Measurements from ENCODE around the gene BEND3. TPM values are rescaled to one million over a fixed set of nuclear protein-coding genes. Genes with fewer than 3 reads are reported as not detected.

BEND3 gene
- total RNA-seq, 5 donors from 2014 or later (not counting 1 experiment from before 2014, with no cell fraction given): 1.1 to 2.0 (median 1.5) TPM

GRCh38 chr6:107132330-107132954 lies 17.1 kb upstream of the BEND3 start:
- no CpG with 5 or more reads among the region's 8 CpGs for WGBS (ENCODE audit: insufficient coverage)
- POLR2A ChIA-PET: no interaction called here

DNA sequence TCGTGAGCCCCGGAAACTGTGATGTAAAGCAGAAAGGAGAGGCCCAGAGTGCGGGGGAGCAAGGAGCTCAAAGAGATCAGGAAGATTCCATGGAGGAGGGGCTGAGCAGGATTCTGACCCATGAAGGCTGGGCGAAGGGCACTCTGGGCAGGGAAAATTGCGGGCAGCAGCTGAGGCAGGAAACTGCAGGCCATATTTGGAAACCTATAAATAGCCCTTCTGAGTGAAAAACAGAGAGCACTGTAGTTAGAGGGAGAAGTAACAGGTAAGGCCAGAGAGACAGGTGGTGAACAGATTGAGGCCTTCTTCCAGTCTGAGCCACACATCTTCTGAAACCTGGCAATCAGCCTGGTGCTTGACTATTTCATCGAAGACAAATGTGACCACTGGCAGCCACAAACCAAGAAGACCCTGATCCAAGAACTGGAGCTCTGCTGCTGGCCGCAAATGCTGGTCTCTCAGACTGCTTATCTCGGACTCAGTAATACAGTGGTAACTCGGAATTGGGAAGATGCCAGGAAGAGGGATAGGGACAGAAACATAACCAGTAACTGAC lies 14.1 kb upstream of the BEND3 start:
- no peak for DNase-seq
- no peaks in the 10 kb centered on the region for H3K27me3 Mint-ChIP-seq
- ChIA-PET POLR2A (no interaction called here), CTCF (interaction anchor here in 1 of 2 donors (0.7 to 1.1 kb wide), 2 partner anchors 476 to 576 kb away, joined by 3 read pairs; no protein-coding TSS in a partner anchor)
- Histone ChIP-seq H3K9me3 (no peaks in the 10 kb centered on the region), H3K4me3 (ENCODE audit: control insufficient read depth in 1 of 2, extremely low read depth in 1 of 2, low read length in 1 of 2) (no peak overlapping the region), H3K27ac (ENCODE audit: low read length) (no peak overlapping the region), H3K36me3 (ENCODE audit: control insufficient read depth in 2 of 2, extremely low read depth in 1 of 2, insufficient read depth in 1 of 2, low read length in 1 of 2) (no peaks in the 10 kb centered on the region), H3K4me1 (ENCODE audit: control insufficient read depth in 1 of 2, extremely low read depth in 1 of 2, insufficient read depth in 2 of 2, low read length in 2 of 2) (no peaks in the 10 kb centered on the region), H3K27me3 (replicated peaks in 1 of 2; ENCODE audit: control insufficient read depth in 2 of 2, extremely low read depth in 1 of 2, insufficient read depth in 2 of 2, low read length in 1 of 2) (peaks cover 0 to 6% of the 10 kb centered on the region in 2 experiments)
- no peak overlapping the region for H3K4me3 Mint-ChIP-seq
- no peak overlapping the region for H3K27ac Mint-ChIP-seq
- H3K4me1 Mint-ChIP-seq: no peaks in the 10 kb centered on the region
- H3K36me3 Mint-ChIP-seq: no peaks in the 10 kb centered on the region
- no peak for ATAC-seq (replicated peaks in 1 of 4)
- 82% methylated on average over 7 of the region's 9 CpGs for WGBS (ENCODE audit: insufficient coverage)
- no peaks in the 10 kb centered on the region for H3K9me3 Mint-ChIP-seq

More at GRCh38 chr6:107132330-107132954, 17.1 kb upstream of the BEND3 start:
- CTCF ChIA-PET: interaction anchor here in 1 of 2 donors (0.7 kb wide), 1 partner anchor 19 kb away, joined by 5 read pairs; no protein-coding TSS in a partner anchor
- no peaks in the 10 kb centered on the region for H3K4me1 ChIP-seq (ENCODE audit: control insufficient read depth in 1 of 2, extremely low read depth in 1 of 2, insufficient read depth in 2 of 2, low read length in 2 of 2)
- no peaks in the 10 kb centered on the region for H3K9me3 ChIP-seq
- DNase-seq (peak in 19 of 35 experiments; percentile 2 to 36 (median 16)), ATAC-seq (replicated peaks in 1 of 4) (no peak)
- H3K27ac Mint-ChIP-seq: no peak overlapping the region
- no peaks in the 10 kb centered on the region for H3K36me3 Mint-ChIP-seq
- no peaks in the 10 kb centered on the region for H3K9me3 Mint-ChIP-seq
- no peaks in the 10 kb centered on the region for H3K27me3 Mint-ChIP-seq
- H3K27ac ChIP-seq (ENCODE audit: low read length): no peak overlapping the region
- no peaks in the 10 kb centered on the region for H3K4me1 Mint-ChIP-seq
- H3K27me3 ChIP-seq (replicated peaks in 1 of 2; ENCODE audit: control insufficient read depth in 2 of 2, extremely low read depth in 1 of 2, insufficient read depth in 2 of 2, low read length in 1 of 2): peaks cover 0 to 6% of the 10 kb centered on the region in 2 experiments
- H3K4me3 Mint-ChIP-seq: no peak overlapping the region
- H3K36me3 ChIP-seq (ENCODE audit: control insufficient read depth in 2 of 2, extremely low read depth in 1 of 2, insufficient read depth in 1 of 2, low read length in 1 of 2): no peaks in the 10 kb centered on the region
- no peak overlapping the region for H3K4me3 ChIP-seq (ENCODE audit: control insufficient read depth in 1 of 2, extremely low read depth in 1 of 2, low read length in 1 of 2)

- H3K36me3 Mint-ChIP-seq: no peaks in the 10 kb centered on the region
- no peaks in the 10 kb centered on the region for H3K4me1 ChIP-seq (ENCODE audit: control insufficient read depth in 1 of 2, extremely low read depth in 1 of 2, insufficient read depth in 2 of 2, low read length in 2 of 2)
- WGBS (ENCODE audit: insufficient coverage): 60% methylated on average over 1 of the region's 2 CpGs
- POLR2A ChIA-PET: no interaction called here
- H3K27me3 Mint-ChIP-seq: no peaks in the 10 kb centered on the region
- H3K36me3 ChIP-seq (ENCODE audit: control insufficient read depth in 2 of 2, extremely low read depth in 1 of 2, insufficient read depth in 1 of 2, low read length in 1 of 2): no peaks in the 10 kb centered on the region
- H3K4me3 ChIP-seq (ENCODE audit: control insufficient read depth in 1 of 2, extremely low read depth in 1 of 2, low read length in 1 of 2): no peak overlapping the region
- H3K4me3 Mint-ChIP-seq: no peak overlapping the region
- H3K27me3 ChIP-seq (replicated peaks in 1 of 2; ENCODE audit: control insufficient read depth in 2 of 2, extremely low read depth in 1 of 2, insufficient read depth in 2 of 2, low read length in 1 of 2): peaks cover 0 to 6% of the 10 kb centered on the region in 2 experiments
- DNase-seq (no peak), ATAC-seq (replicated peaks in 1 of 4) (no peak)
- no peak overlapping the region for H3K27ac Mint-ChIP-seq
- H3K9me3 ChIP-seq: no peaks in the 10 kb centered on the region
- H3K27ac ChIP-seq (ENCODE audit: low read length): no peak overlapping the region
- no peaks in the 10 kb centered on the region for H3K9me3 Mint-ChIP-seq
- CTCF ChIA-PET: no interaction called here
- no peaks in the 10 kb centered on the region for H3K4me1 Mint-ChIP-seq
These were observed 13.3 kb upstream of the BEND3 start for GRCh38 chr6:107128577-107128976.

DNA sequence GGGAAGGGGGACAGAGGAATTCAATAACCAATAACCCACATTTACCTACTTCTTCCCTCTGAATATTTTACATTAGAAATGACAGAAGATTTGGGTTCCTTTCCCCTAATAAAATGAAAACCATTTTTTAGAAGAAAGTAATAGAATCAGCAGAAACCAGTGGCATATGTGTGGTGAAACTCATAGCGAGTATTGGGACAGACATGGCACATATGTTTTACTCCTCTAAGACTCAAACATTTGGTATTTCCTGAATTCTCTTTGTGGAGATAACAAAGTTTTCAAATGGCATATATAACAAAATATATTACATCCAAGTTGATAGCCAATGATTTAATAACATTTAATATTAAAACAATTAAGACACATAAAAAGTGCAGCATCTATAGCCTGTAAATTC lies 12.9 kb upstream of the BEND3 start:
- no peaks in the 10 kb centered on the region for H3K36me3 Mint-ChIP-seq
- H3K27ac Mint-ChIP-seq: no peak overlapping the region
- Histone ChIP-seq H3K27ac (ENCODE audit: low read length) (no peak overlapping the region), H3K4me1 (ENCODE audit: control insufficient read depth in 1 of 2, extremely low read depth in 1 of 2, insufficient read depth in 2 of 2, low read length in 2 of 2) (no peaks in the 10 kb centered on the region), H3K9me3 (no peaks in the 10 kb centered on the region), H3K36me3 (ENCODE audit: control insufficient read depth in 2 of 2, extremely low read depth in 1 of 2, insufficient read depth in 1 of 2, low read length in 1 of 2) (no peaks in the 10 kb centered on the region), H3K27me3 (replicated peaks in 1 of 2; ENCODE audit: control insufficient read depth in 2 of 2, extremely low read depth in 1 of 2, insufficient read depth in 2 of 2, low read length in 1 of 2) (peaks cover 0 to 6% of the 10 kb centered on the region in 2 experiments), H3K4me3 (ENCODE audit: control insufficient read depth in 1 of 2, extremely low read depth in 1 of 2, low read length in 1 of 2) (no peak overlapping the region)
- no CpG with 5 or more reads among the region's 1 CpG for WGBS (ENCODE audit: insufficient coverage)
- no peaks in the 10 kb centered on the region for H3K4me1 Mint-ChIP-seq
- H3K27me3 Mint-ChIP-seq: no peaks in the 10 kb centered on the region
- no peak overlapping the region for H3K4me3 Mint-ChIP-seq
- ChIA-PET CTCF (no interaction called here), POLR2A (no interaction called here)
- H3K9me3 Mint-ChIP-seq: no peaks in the 10 kb centered on the region
- ATAC-seq (replicated peaks in 1 of 4) (no peak), DNase-seq (no peak)

DNA sequence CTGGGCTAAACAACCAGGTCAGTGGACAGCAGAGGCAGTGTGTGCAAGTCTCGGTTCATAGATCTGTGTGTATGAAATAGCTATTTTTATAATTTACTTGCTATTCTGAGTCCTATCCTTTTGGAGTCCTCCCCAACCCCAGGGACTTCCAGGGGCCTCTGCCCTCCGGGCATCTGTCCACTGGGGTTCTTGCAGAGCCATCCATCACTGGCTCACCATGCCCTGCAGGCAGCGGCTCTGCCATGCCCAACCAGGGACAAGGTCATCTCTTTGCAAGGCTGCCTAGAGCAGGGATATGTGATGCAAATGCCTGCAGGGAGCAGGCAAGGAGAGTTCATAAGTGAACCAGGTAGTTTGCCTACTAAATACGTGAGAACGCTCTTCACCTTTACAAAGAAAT lies 10.5 kb upstream of the BEND3 start:
- ChIA-PET CTCF (no interaction called here), POLR2A (interaction anchor here in 1 of 2 donors (0.5 kb wide), 1 partner anchor 498 kb away, joined by 3 read pairs; no protein-coding TSS in a partner anchor)
- Histone ChIP-seq H3K4me1 (ENCODE audit: control insufficient read depth in 1 of 2, extremely low read depth in 1 of 2, insufficient read depth in 2 of 2, low read length in 2 of 2) (no peaks in the 10 kb centered on the region), H3K27me3 (replicated peaks in 1 of 2; ENCODE audit: control insufficient read depth in 2 of 2, extremely low read depth in 1 of 2, insufficient read depth in 2 of 2, low read length in 1 of 2) (no peaks in the 10 kb centered on the region), H3K27ac (ENCODE audit: low read length) (no peak overlapping the region), H3K9me3 (no peaks in the 10 kb centered on the region), H3K36me3 (ENCODE audit: control insufficient read depth in 2 of 2, extremely low read depth in 1 of 2, insufficient read depth in 1 of 2, low read length in 1 of 2) (no peaks in the 10 kb centered on the region), H3K4me3 (ENCODE audit: control insufficient read depth in 1 of 2, extremely low read depth in 1 of 2, low read length in 1 of 2) (no peak overlapping the region)
- ATAC-seq (replicated peaks in 1 of 4): no peak
- 93% methylated on average over 2 of the region's 5 CpGs for WGBS (ENCODE audit: insufficient coverage)
- DNase-seq: no peak
- no peak overlapping the region for H3K4me3 Mint-ChIP-seq
- H3K36me3 Mint-ChIP-seq: no peaks in the 10 kb centered on the region
- no peak overlapping the region for H3K27ac Mint-ChIP-seq
- no peaks in the 10 kb centered on the region for H3K27me3 Mint-ChIP-seq
- no peaks in the 10 kb centered on the region for H3K4me1 Mint-ChIP-seq
- no peaks in the 10 kb centered on the region for H3K9me3 Mint-ChIP-seq

- no peak for DNase-seq
- CTCF ChIA-PET: interaction anchor here in 1 of 2 donors (0.6 kb wide), 1 partner anchor 195 kb away, joined by 5 read pairs; no protein-coding TSS in a partner anchor
These were observed 9.6 kb upstream of the BEND3 start for GRCh38 chr6:107124934-107125348.

More at GRCh38 chr6:107124934-107125348, 9.6 kb upstream of the BEND3 start:
- H3K4me1 Mint-ChIP-seq: no peaks in the 10 kb centered on the region
- ATAC-seq (replicated peaks in 1 of 4): no peak
- WGBS (ENCODE audit: insufficient coverage): 86% methylated on average over 1 of the region's 4 CpGs
- no peak overlapping the region for H3K4me3 ChIP-seq (ENCODE audit: control insufficient read depth in 1 of 2, extremely low read depth in 1 of 2, low read length in 1 of 2)
- H3K4me1 ChIP-seq (ENCODE audit: control insufficient read depth in 1 of 2, extremely low read depth in 1 of 2, insufficient read depth in 2 of 2, low read length in 2 of 2): no peaks in the 10 kb centered on the region
- H3K36me3 Mint-ChIP-seq: no peaks in the 10 kb centered on the region
- no peak overlapping the region for H3K27ac Mint-ChIP-seq
- no peaks in the 10 kb centered on the region for H3K27me3 ChIP-seq (replicated peaks in 1 of 2; ENCODE audit: control insufficient read depth in 2 of 2, extremely low read depth in 1 of 2, insufficient read depth in 2 of 2, low read length in 1 of 2)
- no peaks in the 10 kb centered on the region for H3K9me3 Mint-ChIP-seq
- H3K36me3 ChIP-seq (ENCODE audit: control insufficient read depth in 2 of 2, extremely low read depth in 1 of 2, insufficient read depth in 1 of 2, low read length in 1 of 2): no peaks in the 10 kb centered on the region
- H3K4me3 Mint-ChIP-seq: no peak overlapping the region
- H3K27ac ChIP-seq (ENCODE audit: low read length): no peak overlapping the region
- POLR2A ChIA-PET: no interaction called here
- no peaks in the 10 kb centered on the region for H3K9me3 ChIP-seq
- no peaks in the 10 kb centered on the region for H3K27me3 Mint-ChIP-seq

All from T-cell (primary cell).